HG03025 (cell line): ENCODE measurements around the gene ADIG.

Experiments used
- ATAC-seq: cut with Tn5 transposase; IDR thresholded peaks from one replicate; pipeline ENCODE4 v1.9.1; 2021; ENCODE audit warnings: mild to moderate bottlenecking, moderate library complexity; ENCODE audit not compliant: unreplicated experiment, low FRiP score

Gene ADIG

DNA sequence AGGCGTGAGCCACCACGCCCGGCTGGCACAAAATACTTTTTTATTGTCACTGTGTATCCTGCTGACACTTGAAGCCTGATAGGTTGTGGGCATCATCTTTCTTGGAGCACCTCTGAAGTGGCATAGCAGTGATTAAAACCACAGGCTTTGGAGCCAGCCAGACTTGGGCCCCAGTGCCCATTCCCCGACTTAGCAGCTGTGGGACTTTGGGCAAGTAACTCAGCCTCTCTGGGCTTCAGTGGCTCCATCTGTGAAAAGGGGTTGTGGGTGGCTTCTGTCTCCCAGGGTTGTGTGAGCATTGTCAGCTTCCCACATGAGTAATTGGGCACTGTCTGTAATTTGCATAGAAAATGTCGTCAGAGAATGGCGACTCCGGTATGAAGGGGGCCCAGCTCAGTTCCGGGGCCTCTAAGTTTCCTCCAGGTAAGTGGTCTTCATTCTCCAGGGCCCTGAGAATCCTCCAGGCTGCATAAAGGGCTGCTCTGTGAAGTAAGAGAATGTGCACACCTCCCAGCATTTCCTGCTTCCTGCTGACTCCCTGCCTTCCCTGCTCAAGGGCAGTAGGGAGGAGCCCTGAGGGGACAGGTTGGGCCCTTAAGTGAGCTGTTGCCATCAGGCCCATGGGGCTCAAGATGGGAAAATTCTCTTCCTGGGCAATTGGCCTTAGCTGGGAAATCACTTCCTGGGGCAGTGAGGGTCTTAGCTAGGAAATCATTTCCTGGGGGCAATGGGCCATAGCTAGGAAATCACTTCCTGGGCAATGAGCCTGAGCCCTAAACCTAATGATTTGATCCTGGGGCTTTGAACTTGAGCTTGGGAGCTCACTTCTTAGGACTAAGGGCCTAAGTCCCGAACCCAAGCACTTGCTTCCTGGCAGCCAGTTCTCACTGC, 47.8 kb downstream of the ADIG start:
- no peak for ATAC-seq

DNA sequence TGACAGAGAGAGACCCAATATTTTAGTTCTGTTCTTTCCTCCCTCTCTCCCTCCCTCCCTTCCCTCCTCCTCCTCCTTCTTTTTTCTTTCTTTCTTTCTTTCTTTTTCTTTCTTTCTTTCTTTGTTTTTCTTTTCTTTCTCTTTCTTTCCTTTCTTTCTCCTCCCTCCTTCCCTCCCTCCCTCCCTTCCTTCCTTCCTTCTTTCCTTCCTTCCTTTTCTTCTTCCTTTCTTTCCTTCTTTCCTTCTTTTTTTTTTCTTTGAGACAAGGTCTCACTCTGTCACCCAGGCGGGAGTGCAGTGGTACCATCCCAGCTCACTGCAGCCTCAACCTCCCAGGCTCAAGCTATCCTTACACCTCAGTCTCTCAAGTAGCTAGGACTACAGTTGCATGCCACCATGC, 49.0 kb downstream of the ADIG start:
- ATAC-seq = no peak

DNA sequence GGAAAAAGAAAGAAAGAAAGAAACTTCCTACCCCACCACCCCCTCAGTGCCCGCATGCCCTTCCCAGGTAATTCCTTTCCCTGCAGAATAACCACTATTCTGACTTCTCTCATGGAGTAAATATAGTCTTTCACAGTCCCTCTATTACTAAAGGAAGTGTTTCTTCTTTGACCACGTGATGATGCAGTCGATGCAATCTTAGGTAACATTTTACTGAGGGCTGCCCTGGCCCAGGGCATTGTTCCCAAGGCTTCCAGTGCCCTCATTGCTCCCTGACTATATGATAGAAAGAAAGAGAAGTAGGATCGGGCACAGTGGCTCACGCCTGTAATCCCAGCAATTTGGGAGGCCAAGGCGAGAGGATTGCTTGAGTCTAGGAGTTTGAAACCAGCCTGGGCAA, 49.7 kb downstream of the ADIG start:
- ATAC-seq = no peak

DNA sequence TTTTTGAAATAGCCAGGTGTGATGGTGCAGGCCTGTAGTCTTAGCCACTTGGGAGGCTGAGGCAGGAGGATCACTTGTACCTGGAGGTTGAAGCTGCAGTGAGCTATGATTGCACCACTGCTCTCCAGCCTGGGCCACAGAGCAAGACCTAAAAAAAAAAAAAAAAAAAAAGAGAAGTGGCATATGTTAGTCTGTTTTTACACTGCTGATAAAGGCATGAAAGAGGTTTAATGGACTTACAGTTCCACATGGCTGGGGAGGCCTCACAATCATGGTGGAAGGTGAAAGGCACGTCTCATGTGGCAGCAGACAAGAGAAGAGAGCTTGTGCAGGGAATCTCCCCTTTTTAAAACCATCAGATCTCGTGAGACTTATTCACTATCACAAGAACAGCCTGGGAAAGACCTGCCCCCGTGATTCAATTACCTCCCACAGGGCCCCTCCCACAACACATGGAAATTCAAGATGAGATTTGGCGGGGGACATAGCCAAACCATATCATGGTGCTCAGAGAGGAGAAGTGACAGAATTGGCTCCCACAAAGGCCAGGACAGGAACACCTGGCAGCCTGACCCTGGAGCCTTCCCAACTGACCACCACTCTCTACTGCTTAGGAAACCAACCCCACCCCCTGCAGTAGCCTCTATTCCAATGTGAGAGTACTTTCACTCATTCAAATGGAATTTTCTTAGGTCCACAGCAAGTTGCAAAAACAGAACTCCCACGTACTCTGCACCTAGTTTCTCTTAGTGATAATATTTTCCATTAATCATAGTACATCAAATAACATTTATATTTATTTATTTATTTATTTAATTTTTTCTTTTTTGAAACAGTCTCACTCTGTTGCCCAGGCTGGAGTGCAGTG, 50.4 kb downstream of the ADIG start:
- ATAC-seq = no peak

DNA sequence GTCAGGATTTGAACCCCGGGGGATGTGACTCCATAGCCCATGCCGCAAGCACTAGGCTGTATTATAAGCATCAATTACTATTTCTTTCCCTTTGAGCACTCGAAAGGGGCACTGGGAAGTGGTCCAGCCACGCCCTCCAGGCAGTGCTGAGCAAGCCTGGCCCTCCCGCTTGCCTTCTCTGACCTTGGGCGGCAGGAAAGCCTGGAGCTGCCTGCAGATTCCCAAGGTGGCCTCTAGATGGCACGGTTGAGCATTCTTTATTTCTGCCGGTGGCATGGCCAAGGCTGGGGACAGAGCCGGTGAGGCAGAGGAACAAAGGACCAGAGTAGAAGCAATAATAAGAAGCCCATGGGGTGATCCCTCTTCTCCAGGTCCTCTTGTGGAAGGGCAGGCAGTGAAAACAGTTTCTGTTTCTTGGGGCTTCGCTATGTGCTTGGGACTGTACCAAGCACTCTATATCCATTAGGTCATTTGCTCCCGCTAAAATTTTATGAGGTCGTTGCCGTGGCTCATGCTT, 52.6 kb downstream of the ADIG start:
- ATAC-seq = no peak

DNA sequence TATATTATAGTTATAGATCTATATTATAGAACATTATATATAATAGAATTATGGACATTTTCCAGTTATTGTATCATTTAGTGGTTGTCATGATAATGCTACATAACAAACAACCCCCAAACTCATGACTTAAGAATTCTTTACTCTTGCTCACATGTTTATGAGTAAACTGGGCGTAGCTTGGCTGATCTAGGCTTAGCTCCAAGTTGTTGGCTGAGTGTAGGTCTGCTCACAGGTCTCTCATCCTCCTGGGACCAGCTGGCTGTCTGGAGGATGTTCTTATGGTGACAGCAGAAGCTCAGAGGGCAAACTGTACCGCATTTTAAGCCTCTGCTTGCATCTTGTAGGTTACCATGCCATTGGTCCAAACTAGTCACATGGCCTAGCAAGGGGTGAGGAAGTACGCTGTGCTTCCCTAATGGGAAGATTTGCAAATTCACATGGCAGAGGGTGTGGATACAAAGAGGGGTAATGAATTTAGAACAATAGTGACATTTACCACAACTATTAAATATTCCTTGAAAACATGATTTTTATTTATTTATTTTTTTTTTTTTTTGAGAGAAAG, 54.8 kb downstream of the ADIG start:
- ATAC-seq = no peak
